Neural progenitor cell (in vitro differentiated cells): ENCODE results near the gene TXNL4B. TPM values are rescaled to one million over a fixed set of nuclear protein-coding genes. Genes with fewer than 3 reads are reported as not detected.

Source experiments
- DNase-seq: peaks from one replicate; pipeline ENCODE4 v3.0.0-alpha.2; 2016; ENCODE audit warnings: low spot score
- H2AFZ ChIP-seq: fragments of 200-600 bp; sonication (generic); replicated peaks from 2 replicates; pipeline ENCODE4 v1.6.1; 2016; ENCODE audit warnings: antibody characterized with exemption
- H3F3A ChIP-seq: fragments of 200-600 bp; sonication (generic); 2 replicates; pipeline ENCODE4 v1.6.1; 2016; ENCODE audit warnings: antibody characterized with exemption, low read depth
- H3K27ac ChIP-seq: fragments of 200-600 bp; sonication (generic); 2 replicates; pipeline ENCODE4 v1.5.1; 2016; ENCODE audit warnings: mild to moderate bottlenecking
- H3K27me3 ChIP-seq: fragments of 200-600 bp; sonication (generic); 2 replicates; pipeline ENCODE4 v1.6.1; 2016; ENCODE audit warnings: mild to moderate bottlenecking, moderate library complexity
- H3K36me3 ChIP-seq: fragments of 200-600 bp; sonication (generic); 2 replicates; pipeline ENCODE4 v1.5.1; 2016
- H3K4me1 ChIP-seq: fragments of 200-600 bp; sonication (generic); 2 replicates; pipeline ENCODE4 v1.6.1; 2016; ENCODE audit warnings: mixed run types
- H3K4me2 ChIP-seq: fragments of 200-600 bp; sonication (generic); 2 replicates; pipeline ENCODE4 v1.6.1; 2016
- H3K4me3 ChIP-seq: fragments of 200-600 bp; sonication (generic); 2 replicates; pipeline ENCODE4 v1.5.1; 2016
- H3K79me2 ChIP-seq: fragments of 200-600 bp; sonication (generic); 2 replicates; pipeline ENCODE4 v1.6.1; 2016; ENCODE audit warnings: low read depth
- H3K9ac ChIP-seq: fragments of 200-600 bp; sonication (generic); 2 replicates; pipeline ENCODE4 v1.6.1; 2016
- H3K9me3 ChIP-seq: fragments of 200-600 bp; sonication (generic); 2 replicates; pipeline ENCODE4 v1.5.1; 2016; ENCODE audit warnings: low read depth
- H4K20me1 ChIP-seq: fragments of 200-600 bp; sonication (generic); 2 replicates; pipeline ENCODE4 v1.6.1; 2016; ENCODE audit warnings: low read depth
- H3K27ac Mint-ChIP-seq: 3 replicates; pipeline ENCODE4 v1.8.0; 2021; ENCODE audit warnings: mixed read lengths
- H3K27me3 Mint-ChIP-seq: 2 replicates; pipeline ENCODE4 v1.8.0; 2022; ENCODE audit warnings: low read depth, mild to moderate bottlenecking, inconsistent platforms, moderate library complexity, mixed read lengths; ENCODE audit not compliant: insufficient read depth
- H3K36me3 Mint-ChIP-seq: 3 replicates; pipeline ENCODE4 v1.8.0; 2021; ENCODE audit warnings: mixed read lengths
- H3K4me1 Mint-ChIP-seq: 3 replicates; pipeline ENCODE4 v1.8.0; 2021; ENCODE audit warnings: mixed read lengths
- H3K4me3 Mint-ChIP-seq: 3 replicates; pipeline ENCODE4 v1.8.0; 2021; ENCODE audit warnings: mild to moderate bottlenecking, moderate library complexity, mixed read lengths
- H3K9me3 Mint-ChIP-seq: 3 replicates; pipeline ENCODE4 v1.8.0; 2020; ENCODE audit warnings: mixed read lengths
- CTCF ChIP-seq: fragments of 200-600 bp; sonication (generic); IDR thresholded peaks from 2 replicates; pipeline ENCODE4 v1.5.1; 2017; ENCODE audit warnings: antibody characterized with exemption, mild to moderate bottlenecking
- EZH2 ChIP-seq: fragments of 200-600 bp; sonication (generic); IDR thresholded peaks from 2 replicates; pipeline ENCODE4 v1.6.1; 2017; ENCODE audit warnings: antibody characterized with exemption, mild to moderate bottlenecking, moderate library complexity
- EZH2phosphoT487 ChIP-seq: fragments of 200-600 bp; sonication (generic); IDR thresholded peaks from 2 replicates; pipeline ENCODE4 v1.6.1; 2017; ENCODE audit warnings: antibody characterized with exemption
- total RNA-seq: library from RNA; depleted of rRNA; stranded (reverse); fragments of >200 nt; gene quantifications from 2 replicates; pipeline ENCODE4 v1.2.3, GENCODE V29; 2015; ENCODE audit warnings: low replicate concordance

TXNL4B gene
- total RNA-seq, 1 donor from 2014 or later: 23.4 TPM

DNA sequence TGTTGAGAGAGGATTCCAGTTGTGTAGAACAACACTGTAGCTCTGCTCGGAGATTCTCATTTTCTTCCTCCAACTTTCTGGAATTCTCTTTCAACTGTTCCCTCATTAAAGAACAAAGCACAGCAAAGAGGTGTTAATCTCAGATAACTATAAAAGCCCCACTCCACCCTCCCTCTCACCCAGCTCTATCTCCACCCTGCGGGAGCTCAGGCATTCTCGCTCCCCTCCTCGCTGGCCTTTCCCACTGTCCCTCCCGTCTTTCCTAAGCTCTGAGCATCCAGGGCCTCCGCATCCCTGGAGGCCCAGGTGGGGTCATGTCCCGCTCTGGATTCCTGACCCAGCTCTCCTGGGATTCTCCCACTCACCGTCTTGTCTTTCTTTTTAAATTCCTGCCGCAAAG is 35.3 kb upstream of the TXNL4B start:
- H3K4me2 ChIP-seq: peak overlapping the region; percentile 28
- no peaks in the 10 kb centered on the region for H3K36me3 ChIP-seq
- no peak for DNase-seq
- no peaks in the 10 kb centered on the region for H3K27me3 ChIP-seq
- no peaks in the 10 kb centered on the region for H4K20me1 ChIP-seq
- peak overlapping the region; percentile 27 for H3K27ac ChIP-seq
- no peaks in the 10 kb centered on the region for H3K9me3 ChIP-seq
- peaks cover 20% of the 10 kb centered on the region for H3K4me1 ChIP-seq
- peaks cover 2% of the 10 kb centered on the region for H3K27me3 Mint-ChIP-seq
- no peak overlapping the region for H3K4me3 ChIP-seq
- H3K36me3 Mint-ChIP-seq: no peaks in the 10 kb centered on the region
- H3K9ac ChIP-seq: no peak overlapping the region
- H3K27ac Mint-ChIP-seq: no peak overlapping the region
- H2AFZ ChIP-seq: no peak overlapping the region
- H3K79me2 ChIP-seq: no peaks in the 10 kb centered on the region
- H3F3A ChIP-seq: peaks cover 11% of the 10 kb centered on the region
- no peaks in the 10 kb centered on the region for H3K9me3 Mint-ChIP-seq
- TF ChIP-seq EZH2 (no peak), CTCF (no peak), EZH2phosphoT487 (no peak)
- H3K4me1 Mint-ChIP-seq: peaks cover 24% of the 10 kb centered on the region
- H3K4me3 Mint-ChIP-seq: no peak overlapping the region

DNA sequence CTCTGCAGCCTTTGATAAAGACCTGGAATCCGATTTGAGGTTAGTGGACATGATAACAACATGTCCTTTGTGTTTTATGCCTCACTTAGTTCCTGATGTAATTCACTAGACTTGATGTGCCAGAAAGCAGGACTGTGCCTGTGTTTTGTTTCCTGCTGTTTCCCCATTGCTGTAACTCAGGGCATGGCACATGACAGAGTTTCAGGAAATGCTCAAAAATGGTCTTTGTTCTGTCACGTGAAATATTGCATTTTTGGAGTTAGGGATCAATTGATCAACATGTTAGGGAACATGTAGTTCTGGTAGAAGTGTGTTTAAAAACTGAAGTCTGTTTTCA is 33.0 kb upstream of the TXNL4B start:
- TF ChIP-seq EZH2: no peak
- no peak for TF ChIP-seq EZH2phosphoT487
- no peak for TF ChIP-seq CTCF
- H3K27ac Mint-ChIP-seq: no peak overlapping the region
- peaks cover 24% of the 10 kb centered on the region for H3K4me1 Mint-ChIP-seq
- H3K4me3 Mint-ChIP-seq: no peak overlapping the region
- Histone ChIP-seq H3K4me2 (no peak overlapping the region), H3F3A (peaks cover 11% of the 10 kb centered on the region), H4K20me1 (no peaks in the 10 kb centered on the region), H3K36me3 (no peaks in the 10 kb centered on the region), H2AFZ (no peak overlapping the region), H3K4me1 (peaks cover 20% of the 10 kb centered on the region), H3K9ac (no peak overlapping the region), H3K4me3 (no peak overlapping the region), H3K27me3 (no peaks in the 10 kb centered on the region), H3K27ac (no peak overlapping the region), H3K79me2 (no peaks in the 10 kb centered on the region), H3K9me3 (no peaks in the 10 kb centered on the region)
- peaks cover under 1% of the 10 kb centered on the region for H3K27me3 Mint-ChIP-seq
- no peaks in the 10 kb centered on the region for H3K36me3 Mint-ChIP-seq
- no peaks in the 10 kb centered on the region for H3K9me3 Mint-ChIP-seq
- no peak for DNase-seq

GRCh38 chr16:72125635-72126428 is 32.4 kb upstream of the TXNL4B start:
- Mint-ChIP-seq H3K4me3 (no peak overlapping the region), H3K4me1 (peaks cover 24% of the 10 kb centered on the region), H3K27me3 (peaks cover 3% of the 10 kb centered on the region), H3K27ac (peak overlapping the region; percentile 61), H3K9me3 (no peaks in the 10 kb centered on the region), H3K36me3 (no peaks in the 10 kb centered on the region)
- H3K4me2 ChIP-seq: no peak overlapping the region
- H3K4me3 ChIP-seq: no peak overlapping the region
- peaks cover 20% of the 10 kb centered on the region for H3K4me1 ChIP-seq
- H3F3A ChIP-seq: peaks cover 11% of the 10 kb centered on the region
- no peaks in the 10 kb centered on the region for H3K27me3 ChIP-seq
- H3K9ac ChIP-seq: no peak overlapping the region
- DNase-seq: no peak
- no peaks in the 10 kb centered on the region for H4K20me1 ChIP-seq
- TF ChIP-seq EZH2 (no peak), CTCF (no peak), EZH2phosphoT487 (no peak)
- H3K9me3 ChIP-seq: no peaks in the 10 kb centered on the region
- H3K27ac ChIP-seq: no peak overlapping the region
- H3K79me2 ChIP-seq: no peaks in the 10 kb centered on the region
- H2AFZ ChIP-seq: no peak overlapping the region
- H3K36me3 ChIP-seq: no peaks in the 10 kb centered on the region
